H1 (cell line): ENCODE data around the gene SELENOV. TPM values are rescaled to one million over a fixed set of nuclear protein-coding genes. Genes with fewer than 3 reads are reported as not detected.

Experiments used
- BCL11A ChIP-seq, 2 experiments: IDR thresholded peaks; one replicate each; pipeline ENCODE4 v1.6.1; 2011; ENCODE audit warnings: low read depth in 2 of 2, low read length in 2 of 2, mild to moderate bottlenecking in 2 of 2
- GABPA ChIP-seq: IDR thresholded peaks from 2 replicates; pipeline ENCODE4 v1.6.1; 2011; ENCODE audit warnings: mild to moderate bottlenecking, low read length, moderate library complexity, borderline replicate concordance; ENCODE audit not compliant: insufficient read depth
- HDAC2 ChIP-seq, 2 experiments: fragments of 300-600 bp in 1 of 2; sonication (generic) in 1 of 2; IDR thresholded peaks; 2 replicates each; pipeline ENCODE4 v1.6.1; 2011 to 2012; ENCODE audit warnings: low read depth in 2 of 2, low read length in 2 of 2, mild to moderate bottlenecking in 2 of 2, moderate library complexity in 2 of 2, borderline replicate concordance in 1 of 2, inconsistent platforms in 1 of 2
- JUND ChIP-seq: IDR thresholded peaks from 2 replicates; pipeline ENCODE4 v1.6.1; 2011; ENCODE audit warnings: mild to moderate bottlenecking, improper control_type of control experiment, low read length
- NRF1 ChIP-seq: IDR thresholded peaks from 2 replicates; pipeline ENCODE4 v1.6.1; 2011; ENCODE audit warnings: mild to moderate bottlenecking, low read depth, low read length, improper control_type of control experiment
- POLR2A ChIP-seq, 2 experiments: IDR thresholded peaks; 1 replicate in 1 of 2; 2 replicates in 1 of 2; pipeline ENCODE4 v1.6.1; 2011; ENCODE audit warnings: low read depth in 2 of 2, low read length in 2 of 2, mild to moderate bottlenecking in 2 of 2; ENCODE audit errors: control extremely low read depth in 1 of 2
- POLR2AphosphoS5 ChIP-seq: IDR thresholded peaks from 2 replicates; pipeline ENCODE4 v1.6.1; 2011; ENCODE audit warnings: low read depth, low read length
- SAP30 ChIP-seq: fragments of 300-600 bp; sonication (generic); IDR thresholded peaks from 2 replicates; pipeline ENCODE4 v1.7.1; 2012; ENCODE audit warnings: low read length, moderate library complexity, mild to moderate bottlenecking, inconsistent platforms; ENCODE audit not compliant: insufficient read depth, insufficient replicate concordance
- SIN3A ChIP-seq, 2 experiments: IDR thresholded peaks in 1 of 2; conservative IDR thresholded peaks in 1 of 2; 2 replicates each; pipeline ENCODE4 v1.6.1; 2011 to 2012; ENCODE audit warnings: low read length in 2 of 2, improper control_type of control experiment in 1 of 2, low read depth in 1 of 2, mild to moderate bottlenecking in 1 of 2
- SRF ChIP-seq: IDR thresholded peaks from 2 replicates; pipeline ENCODE4 v1.6.1; 2011; ENCODE audit warnings: mild to moderate bottlenecking, low read depth, low read length, moderate library complexity
- polyA plus RNA-seq, 7 experiments: library from polyadenylated mRNA; depleted of rRNA in 3 of 7; stranded (reverse) in 5 of 7; unstranded in 2 of 7; fragments of >200 nt in 5 of 7; fragments of 200-250 nt in 2 of 7; gene quantifications; 1 replicate in 5 of 7; 2 replicates in 1 of 7; 4 replicates in 1 of 7; pipeline versions ENCODE4 v1.2.1 to v1.2.3, GENCODE V29; 2011 to 2013; ENCODE audit warnings: missing spikeins in 2 of 7, mixed read lengths in 2 of 7
- total RNA-seq: library from RNA; stranded (reverse); fragmentation: NEBNext Ultra II Directional; extraction: Animal tissue kit (Norgen Biotek cat#: 25700); gene quantifications from 2 replicates; pipeline ENCODE4 v1.2.1, GENCODE V29; 2021
- TF ChIP-seq, protein P1 (sequence below): fragments of 300-600 bp; sonication (generic); IDR thresholded peaks from 2 replicates; pipeline ENCODE4 v1.7.1; 2012; ENCODE audit warnings: low read length, moderate library complexity, mild to moderate bottlenecking, inconsistent platforms; ENCODE audit not compliant: insufficient replicate concordance

The SELENOV gene
- total and polyA plus RNA-seq, 2 of the 8 experiments (the other 6 are each of a cell fraction or from before 2014, with no cell fraction given) = 8.4 to 10.7 TPM

GRCh38 chr19:39489756-39490155 lies 25.2 kb upstream of the SELENOV start (continued):
- TF ChIP-seq, protein P1, sequence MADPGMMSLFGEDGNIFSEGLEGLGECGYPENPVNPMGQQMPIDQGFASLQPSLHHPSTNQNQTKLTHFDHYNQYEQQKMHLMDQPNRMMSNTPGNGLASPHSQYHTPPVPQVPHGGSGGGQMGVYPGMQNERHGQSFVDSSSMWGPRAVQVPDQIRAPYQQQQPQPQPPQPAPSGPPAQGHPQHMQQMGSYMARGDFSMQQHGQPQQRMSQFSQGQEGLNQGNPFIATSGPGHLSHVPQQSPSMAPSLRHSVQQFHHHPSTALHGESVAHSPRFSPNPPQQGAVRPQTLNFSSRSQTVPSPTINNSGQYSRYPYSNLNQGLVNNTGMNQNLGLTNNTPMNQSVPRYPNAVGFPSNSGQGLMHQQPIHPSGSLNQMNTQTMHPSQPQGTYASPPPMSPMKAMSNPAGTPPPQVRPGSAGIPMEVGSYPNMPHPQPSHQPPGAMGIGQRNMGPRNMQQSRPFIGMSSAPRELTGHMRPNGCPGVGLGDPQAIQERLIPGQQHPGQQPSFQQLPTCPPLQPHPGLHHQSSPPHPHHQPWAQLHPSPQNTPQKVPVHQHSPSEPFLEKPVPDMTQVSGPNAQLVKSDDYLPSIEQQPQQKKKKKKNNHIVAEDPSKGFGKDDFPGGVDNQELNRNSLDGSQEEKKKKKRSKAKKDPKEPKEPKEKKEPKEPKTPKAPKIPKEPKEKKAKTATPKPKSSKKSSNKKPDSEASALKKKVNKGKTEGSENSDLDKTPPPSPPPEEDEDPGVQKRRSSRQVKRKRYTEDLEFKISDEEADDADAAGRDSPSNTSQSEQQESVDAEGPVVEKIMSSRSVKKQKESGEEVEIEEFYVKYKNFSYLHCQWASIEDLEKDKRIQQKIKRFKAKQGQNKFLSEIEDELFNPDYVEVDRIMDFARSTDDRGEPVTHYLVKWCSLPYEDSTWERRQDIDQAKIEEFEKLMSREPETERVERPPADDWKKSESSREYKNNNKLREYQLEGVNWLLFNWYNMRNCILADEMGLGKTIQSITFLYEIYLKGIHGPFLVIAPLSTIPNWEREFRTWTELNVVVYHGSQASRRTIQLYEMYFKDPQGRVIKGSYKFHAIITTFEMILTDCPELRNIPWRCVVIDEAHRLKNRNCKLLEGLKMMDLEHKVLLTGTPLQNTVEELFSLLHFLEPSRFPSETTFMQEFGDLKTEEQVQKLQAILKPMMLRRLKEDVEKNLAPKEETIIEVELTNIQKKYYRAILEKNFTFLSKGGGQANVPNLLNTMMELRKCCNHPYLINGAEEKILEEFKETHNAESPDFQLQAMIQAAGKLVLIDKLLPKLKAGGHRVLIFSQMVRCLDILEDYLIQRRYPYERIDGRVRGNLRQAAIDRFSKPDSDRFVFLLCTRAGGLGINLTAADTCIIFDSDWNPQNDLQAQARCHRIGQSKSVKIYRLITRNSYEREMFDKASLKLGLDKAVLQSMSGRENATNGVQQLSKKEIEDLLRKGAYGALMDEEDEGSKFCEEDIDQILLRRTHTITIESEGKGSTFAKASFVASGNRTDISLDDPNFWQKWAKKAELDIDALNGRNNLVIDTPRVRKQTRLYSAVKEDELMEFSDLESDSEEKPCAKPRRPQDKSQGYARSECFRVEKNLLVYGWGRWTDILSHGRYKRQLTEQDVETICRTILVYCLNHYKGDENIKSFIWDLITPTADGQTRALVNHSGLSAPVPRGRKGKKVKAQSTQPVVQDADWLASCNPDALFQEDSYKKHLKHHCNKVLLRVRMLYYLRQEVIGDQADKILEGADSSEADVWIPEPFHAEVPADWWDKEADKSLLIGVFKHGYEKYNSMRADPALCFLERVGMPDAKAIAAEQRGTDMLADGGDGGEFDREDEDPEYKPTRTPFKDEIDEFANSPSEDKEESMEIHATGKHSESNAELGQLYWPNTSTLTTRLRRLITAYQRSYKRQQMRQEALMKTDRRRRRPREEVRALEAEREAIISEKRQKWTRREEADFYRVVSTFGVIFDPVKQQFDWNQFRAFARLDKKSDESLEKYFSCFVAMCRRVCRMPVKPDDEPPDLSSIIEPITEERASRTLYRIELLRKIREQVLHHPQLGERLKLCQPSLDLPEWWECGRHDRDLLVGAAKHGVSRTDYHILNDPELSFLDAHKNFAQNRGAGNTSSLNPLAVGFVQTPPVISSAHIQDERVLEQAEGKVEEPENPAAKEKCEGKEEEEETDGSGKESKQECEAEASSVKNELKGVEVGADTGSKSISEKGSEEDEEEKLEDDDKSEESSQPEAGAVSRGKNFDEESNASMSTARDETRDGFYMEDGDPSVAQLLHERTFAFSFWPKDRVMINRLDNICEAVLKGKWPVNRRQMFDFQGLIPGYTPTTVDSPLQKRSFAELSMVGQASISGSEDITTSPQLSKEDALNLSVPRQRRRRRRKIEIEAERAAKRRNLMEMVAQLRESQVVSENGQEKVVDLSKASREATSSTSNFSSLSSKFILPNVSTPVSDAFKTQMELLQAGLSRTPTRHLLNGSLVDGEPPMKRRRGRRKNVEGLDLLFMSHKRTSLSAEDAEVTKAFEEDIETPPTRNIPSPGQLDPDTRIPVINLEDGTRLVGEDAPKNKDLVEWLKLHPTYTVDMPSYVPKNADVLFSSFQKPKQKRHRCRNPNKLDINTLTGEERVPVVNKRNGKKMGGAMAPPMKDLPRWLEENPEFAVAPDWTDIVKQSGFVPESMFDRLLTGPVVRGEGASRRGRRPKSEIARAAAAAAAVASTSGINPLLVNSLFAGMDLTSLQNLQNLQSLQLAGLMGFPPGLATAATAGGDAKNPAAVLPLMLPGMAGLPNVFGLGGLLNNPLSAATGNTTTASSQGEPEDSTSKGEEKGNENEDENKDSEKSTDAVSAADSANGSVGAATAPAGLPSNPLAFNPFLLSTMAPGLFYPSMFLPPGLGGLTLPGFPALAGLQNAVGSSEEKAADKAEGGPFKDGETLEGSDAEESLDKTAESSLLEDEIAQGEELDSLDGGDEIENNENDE = no peak
- no peak for TF ChIP-seq BCL11A (IDR thresholded peaks at IDR 0.05; ENCODE audit: low read depth in 2 of 2, low read length in 2 of 2)
- no peak for TF ChIP-seq GABPA
- TF ChIP-seq SAP30 = no peak
- TF ChIP-seq POLR2A (IDR thresholded peaks at IDR 0.05; ENCODE audit: control extremely low read depth in 1 of 2, low read depth in 2 of 2, low read length in 2 of 2) = no peak
- no peak for TF ChIP-seq POLR2AphosphoS5
- no peak for TF ChIP-seq JUND
- no peak for TF ChIP-seq SIN3A (conservative IDR thresholded peaks at IDR 0.05 in 1 of 2, IDR thresholded peaks at IDR 0.05 in 1 of 2; ENCODE audit: low read depth in 1 of 2, low read length in 2 of 2)
- TF ChIP-seq NRF1 = no peak
- TF ChIP-seq HDAC2 (IDR thresholded peaks at IDR 0.05; ENCODE audit: borderline replicate concordance in 1 of 2, low read depth in 2 of 2, low read length in 2 of 2) = no peak
- TF ChIP-seq SRF = no peak
- TF ChIP-seq, all 59 proteins: peak for 0
